HUDEP-2 (cell line): ENCODE measurements around the gene UBN1.

Source experiments
- DNase-seq, 76 experiments: peaks; one replicate each; lab custom pipeline; 2025; ENCODE audit not compliant: unreplicated experiment in 76 of 76; lab: John Stamatoyannopoulos, UW

The UBN1 gene

DNA sequence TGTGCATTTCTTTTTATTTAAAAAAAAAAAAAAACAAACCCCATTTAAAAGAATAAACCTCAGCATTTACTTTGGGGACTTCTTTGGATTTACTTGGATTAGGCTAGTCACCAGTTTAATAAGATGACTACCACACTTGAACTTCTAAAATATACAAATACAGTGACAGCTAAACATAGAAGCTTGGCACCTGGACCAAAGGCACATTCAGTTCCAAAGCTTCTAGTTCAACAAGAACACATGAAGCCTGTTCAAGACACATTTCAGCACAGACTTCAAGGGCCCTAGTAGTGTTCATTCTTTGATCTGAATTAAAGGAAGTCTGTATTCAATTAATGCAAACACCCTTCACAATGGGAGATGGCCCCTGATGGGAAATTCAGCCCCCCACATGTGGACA, 33.2 kb upstream of the UBN1 start:
- no peak for DNase-seq

- peak in 13 of 76 experiments; percentile 7 to 53 (median 22) for DNase-seq
These were observed 32.6 kb upstream of the UBN1 start for GRCh38 chr16:4814542-4815173.

DNA sequence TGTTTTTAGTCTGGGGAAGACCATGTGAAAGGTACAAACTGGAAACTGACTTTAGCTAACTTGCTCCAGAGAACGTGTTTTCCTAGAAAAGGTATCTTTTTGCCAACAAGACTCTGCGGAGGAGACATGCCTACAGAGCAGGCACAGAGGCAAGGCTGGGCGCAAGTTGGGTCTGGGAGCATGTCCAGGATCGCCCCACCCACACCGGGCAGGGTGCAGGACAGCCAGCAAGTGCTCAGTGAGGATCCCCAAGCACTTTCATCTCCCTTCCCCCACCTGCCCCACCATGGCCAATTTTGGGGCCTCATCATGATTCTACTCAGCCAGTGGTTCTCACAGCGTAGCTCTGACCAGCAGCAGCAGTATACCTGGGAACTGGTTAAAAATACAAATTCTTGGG, 26.6 kb upstream of the UBN1 start:
- peak in 8 of 76 experiments; percentile 7 to 47 (median 22) for DNase-seq

DNA sequence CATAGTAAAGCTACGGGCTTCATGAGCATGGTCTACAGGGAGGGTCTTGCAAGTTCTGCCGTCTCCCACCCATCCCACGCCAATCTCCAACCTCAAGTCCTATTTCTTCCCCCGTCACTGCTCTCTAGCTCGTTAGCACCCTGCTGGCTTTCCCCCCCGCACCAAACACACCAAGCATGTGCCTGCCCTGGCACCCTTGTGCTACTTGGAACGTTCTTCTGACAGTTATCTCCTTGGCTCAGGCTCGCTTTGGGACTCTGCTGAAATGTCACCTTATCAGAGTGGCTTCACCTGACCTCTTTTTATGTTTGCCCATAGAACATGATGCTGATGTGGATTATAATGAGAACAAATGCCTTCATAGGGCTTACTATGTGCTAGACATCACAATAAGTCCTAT, 22.1 kb upstream of the UBN1 start:
- peak in 75 of 76 experiments; percentile 40 to 94 (median 83) for DNase-seq

- peak in 60 of 76 experiments; percentile 4 to 73 (median 43) for DNase-seq
These were observed 20.8 kb upstream of the UBN1 start for GRCh38 chr16:4826526-4826925.

GRCh38 chr16:4826980-4827379, 20.3 kb upstream of the UBN1 start:
- DNase-seq: no peak

GRCh38 chr16:4828567-4829321, 18.5 kb upstream of the UBN1 start:
- no peak for DNase-seq

DNA sequence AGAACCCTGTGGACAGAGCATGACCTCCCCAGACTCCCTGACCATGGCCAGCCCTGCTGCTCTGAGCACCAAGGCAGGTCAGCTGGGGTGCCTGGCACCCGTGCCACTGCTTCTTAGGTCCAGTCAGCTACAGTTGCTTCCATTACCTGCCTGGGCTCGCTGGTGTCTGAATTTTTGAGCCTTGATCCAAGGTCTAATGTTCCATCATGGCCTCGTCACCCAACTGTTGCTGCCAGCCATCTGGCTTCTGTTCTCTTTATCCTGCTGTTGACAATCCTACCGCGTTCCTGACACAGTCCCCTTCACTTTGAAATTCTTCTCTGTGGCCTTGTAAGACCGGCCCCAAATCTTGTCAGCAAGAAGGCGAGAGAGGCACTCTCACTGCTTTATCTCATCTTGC, 16.9 kb upstream of the UBN1 start:
- peak in 1 of 76 experiments; percentile 3 for DNase-seq

DNA sequence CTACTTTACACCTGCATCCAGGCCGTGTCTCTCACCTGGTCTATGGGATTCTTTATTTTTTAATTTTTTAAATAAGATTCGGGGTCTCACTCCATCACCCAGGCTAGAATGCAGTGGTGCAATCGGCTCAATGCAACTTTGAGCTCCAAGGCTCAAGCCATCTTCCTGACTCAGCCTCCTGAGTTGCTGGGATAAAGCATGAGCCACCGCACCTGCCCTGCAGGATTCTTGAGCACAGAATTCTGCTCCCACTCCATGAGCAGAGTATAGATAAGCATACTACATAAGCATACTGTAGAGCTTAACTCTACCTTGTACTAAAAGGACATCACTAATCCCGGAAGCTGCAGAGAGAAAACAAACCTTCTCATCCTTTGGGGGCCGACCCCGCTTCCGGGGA, 15.7 kb upstream of the UBN1 start:
- no peak for DNase-seq

- no peak for DNase-seq
These were observed 14.5 kb upstream of the UBN1 start for GRCh38 chr16:4832698-4833343.

GRCh38 chr16:4833584-4833983, 13.7 kb upstream of the UBN1 start:
- DNase-seq: no peak

DNA sequence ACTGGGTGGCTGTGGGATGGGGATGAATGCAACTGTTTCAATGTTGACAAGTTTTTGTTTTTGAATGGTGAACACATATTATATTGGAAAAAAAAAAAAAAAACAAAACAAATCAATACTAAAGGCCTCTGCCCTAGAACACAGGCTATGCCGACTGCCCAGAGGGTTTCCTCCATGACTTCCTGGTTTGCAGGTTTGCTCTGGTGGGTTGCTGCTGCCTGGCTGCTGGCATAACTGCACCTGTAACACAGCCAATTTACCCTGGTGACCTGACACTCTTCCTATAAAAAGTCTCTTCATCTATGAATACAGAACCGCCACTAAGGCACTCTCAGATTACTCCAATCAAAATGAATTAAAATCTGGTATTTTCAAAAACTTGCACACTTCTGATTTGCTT, 10.6 kb upstream of the UBN1 start:
- DNase-seq: no peak

GRCh38 chr16:4837733-4838501, 9.4 kb upstream of the UBN1 start:
- DNase-seq: no peak

- DNase-seq: no peak
These were observed 7.3 kb upstream of the UBN1 start for GRCh38 chr16:4839942-4840341.

DNA sequence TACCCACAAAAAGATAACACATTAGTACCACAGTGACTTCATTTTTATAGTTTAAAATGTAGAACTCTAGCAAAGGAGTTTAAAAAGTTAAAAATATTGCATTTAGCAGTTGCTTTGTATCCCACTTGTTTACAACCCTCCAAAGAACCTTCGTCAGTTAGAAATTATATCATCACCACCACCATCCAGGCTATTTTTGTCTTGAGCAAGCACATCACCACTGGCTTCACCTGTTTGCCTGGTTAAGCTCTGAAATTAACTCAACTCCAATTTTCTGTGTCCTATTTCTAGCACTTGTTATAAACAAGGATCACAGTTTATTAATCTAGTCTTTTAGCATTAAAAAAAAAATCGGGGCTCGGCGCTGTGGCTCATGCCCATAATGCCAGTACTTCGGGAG, 6.3 kb upstream of the UBN1 start:
- DNase-seq: no peak

GRCh38 chr16:4846503-4846900, 779 bp upstream of the UBN1 start:
- peak in 62 of 76 experiments; percentile 7 to 72 (median 46) for DNase-seq

- DNase-seq: peak in 55 of 76 experiments; percentile 5 to 67 (median 42)
These were observed 700 bp downstream of the UBN1 start for GRCh38 chr16:4847774-4848587.

DNA sequence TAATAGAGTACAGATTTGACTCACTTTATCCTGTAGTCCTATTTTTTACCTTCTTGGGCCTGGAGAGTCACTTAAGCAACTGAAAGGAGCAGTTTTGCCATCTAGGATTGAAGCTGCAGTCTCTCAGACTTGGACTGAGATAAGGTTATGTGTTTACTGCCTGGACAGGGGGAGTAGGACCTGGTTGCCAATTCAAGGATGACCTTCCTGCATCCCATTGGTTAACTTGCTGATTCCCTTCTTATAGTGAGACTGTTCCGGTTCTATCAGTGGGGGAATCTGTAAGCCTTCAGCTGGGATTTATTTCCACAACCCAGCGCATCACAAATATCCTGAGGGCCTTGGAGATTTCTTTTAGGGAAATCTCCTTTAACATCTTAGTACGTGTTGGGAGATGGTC, 2.9 kb downstream of the UBN1 start:
- DNase-seq: peak in 2 of 76 experiments; percentile 12 to 13

DNA sequence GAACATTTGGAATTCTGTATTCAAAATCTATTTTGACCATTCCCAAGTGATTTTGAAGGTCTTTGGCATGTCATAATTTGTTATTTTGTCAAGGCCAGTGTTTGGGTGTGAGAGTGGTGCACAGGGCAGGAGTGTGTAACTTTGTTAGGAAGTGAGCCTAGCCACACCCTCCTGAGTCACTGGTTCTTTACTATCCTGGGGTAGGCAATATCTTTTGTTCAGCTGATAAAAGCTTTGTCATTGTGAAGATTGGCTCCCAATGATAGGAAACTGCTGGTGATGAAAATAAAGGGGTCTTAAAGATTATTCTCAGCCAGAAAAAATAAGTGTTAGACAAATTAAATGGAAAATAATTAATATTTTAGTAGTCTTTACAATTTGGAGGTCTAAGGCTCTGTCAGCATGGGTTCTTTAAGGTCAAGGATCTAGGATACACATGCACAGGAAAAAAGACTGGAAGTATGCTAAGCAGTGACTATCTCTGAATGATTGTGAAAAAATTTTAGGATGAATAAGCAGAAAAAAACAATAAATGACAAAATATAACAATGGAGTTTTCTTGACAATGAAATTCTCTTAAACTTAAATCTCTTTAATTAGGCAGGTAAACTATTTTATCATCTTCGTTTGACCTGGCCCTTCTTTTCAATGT, 5.1 kb downstream of the UBN1 start:
- DNase-seq: peak in 41 of 76 experiments; percentile 5 to 58 (median 26)

- DNase-seq: no peak
These were observed 8.1 kb downstream of the UBN1 start for GRCh38 chr16:4855371-4855770.
